HG03025 (cell line): ENCODE measurements around the gene SAP30.

ENCODE experiments used
- ATAC-seq: cut with Tn5 transposase; IDR thresholded peaks from one replicate; pipeline ENCODE4 v1.9.1; 2021; ENCODE audit warnings: mild to moderate bottlenecking, moderate library complexity; ENCODE audit not compliant: unreplicated experiment, low FRiP score

Gene SAP30

GRCh38 chr4:173411106-173411693 lies 40.4 kb downstream of the SAP30 start:
- ATAC-seq, result no peak

GRCh38 chr4:173413036-173413435 lies 42.3 kb downstream of the SAP30 start:
- no peak for ATAC-seq

GRCh38 chr4:173414456-173414855 lies 43.7 kb downstream of the SAP30 start:
- no peak for ATAC-seq

- no peak for ATAC-seq
These were observed 44.3 kb downstream of the SAP30 start for GRCh38 chr4:173415092-173415491.

GRCh38 chr4:173415885-173416653 lies 45.3 kb downstream of the SAP30 start:
- ATAC-seq, result no peak

- no peak for ATAC-seq
These were observed 47.1 kb downstream of the SAP30 start for GRCh38 chr4:173417833-173418232.

- ATAC-seq, result no peak
These were observed 47.9 kb downstream of the SAP30 start for GRCh38 chr4:173418639-173419038.

- no peak for ATAC-seq
These were observed 49.6 kb downstream of the SAP30 start for GRCh38 chr4:173420324-173420752.

- no peak for ATAC-seq
These were observed 50.0 kb downstream of the SAP30 start for GRCh38 chr4:173420801-173421200.

- ATAC-seq, result no peak
These were observed 54.4 kb downstream of the SAP30 start for GRCh38 chr4:173424899-173425805.

GRCh38 chr4:173426064-173426463 lies 55.3 kb downstream of the SAP30 start:
- no peak for ATAC-seq
